ENCODE data around the gene GHITM. TPM values are rescaled to one million over a fixed set of nuclear protein-coding genes. Genes with fewer than 3 reads are reported as not detected.

GHITM gene
- total and polyA plus RNA-seq, 2 of the 8 experiments (the other 6 are each of a cell fraction or from before 2014, with no cell fraction given) = 86.2 to 97.0 TPM

DNA sequence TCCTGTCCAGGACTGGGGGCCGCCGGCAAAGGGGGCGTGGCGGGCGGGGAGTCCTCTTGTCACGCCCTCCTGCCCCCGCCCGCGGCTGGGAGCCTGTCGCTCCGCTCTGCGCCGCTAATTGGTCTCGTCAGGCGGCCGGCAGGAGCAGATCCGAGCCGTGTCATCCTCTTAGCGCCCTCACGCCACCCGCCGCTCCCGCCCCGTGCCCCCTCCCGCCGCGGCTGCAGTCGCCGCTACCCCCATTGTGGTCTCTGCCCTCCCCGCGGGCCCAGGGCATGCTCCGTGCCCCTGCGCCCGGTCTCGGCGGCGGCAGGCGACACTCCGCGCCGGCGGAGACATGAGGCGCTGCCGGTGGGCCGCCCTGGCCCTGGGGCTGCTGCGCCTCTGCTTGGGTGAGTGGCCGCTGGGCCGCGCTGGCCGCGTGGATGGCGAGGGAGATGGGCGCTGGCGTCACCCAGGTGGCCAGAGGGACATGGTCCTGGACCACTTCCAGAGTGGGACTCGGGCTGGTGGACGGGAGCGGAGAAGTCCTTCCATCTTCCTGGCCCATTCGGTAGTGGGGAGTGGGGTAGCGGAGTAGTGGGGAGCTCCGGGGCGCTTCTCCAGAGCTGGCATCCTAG lies 55.2 kb downstream of the GHITM start, which contains the start of gene CDHR1 (continued):
- TF ChIP-seq BCL11A (IDR thresholded peaks at IDR 0.05; ENCODE audit: low read depth in 2 of 2, low read length in 2 of 2) = no peak
- TF ChIP-seq, protein P1, sequence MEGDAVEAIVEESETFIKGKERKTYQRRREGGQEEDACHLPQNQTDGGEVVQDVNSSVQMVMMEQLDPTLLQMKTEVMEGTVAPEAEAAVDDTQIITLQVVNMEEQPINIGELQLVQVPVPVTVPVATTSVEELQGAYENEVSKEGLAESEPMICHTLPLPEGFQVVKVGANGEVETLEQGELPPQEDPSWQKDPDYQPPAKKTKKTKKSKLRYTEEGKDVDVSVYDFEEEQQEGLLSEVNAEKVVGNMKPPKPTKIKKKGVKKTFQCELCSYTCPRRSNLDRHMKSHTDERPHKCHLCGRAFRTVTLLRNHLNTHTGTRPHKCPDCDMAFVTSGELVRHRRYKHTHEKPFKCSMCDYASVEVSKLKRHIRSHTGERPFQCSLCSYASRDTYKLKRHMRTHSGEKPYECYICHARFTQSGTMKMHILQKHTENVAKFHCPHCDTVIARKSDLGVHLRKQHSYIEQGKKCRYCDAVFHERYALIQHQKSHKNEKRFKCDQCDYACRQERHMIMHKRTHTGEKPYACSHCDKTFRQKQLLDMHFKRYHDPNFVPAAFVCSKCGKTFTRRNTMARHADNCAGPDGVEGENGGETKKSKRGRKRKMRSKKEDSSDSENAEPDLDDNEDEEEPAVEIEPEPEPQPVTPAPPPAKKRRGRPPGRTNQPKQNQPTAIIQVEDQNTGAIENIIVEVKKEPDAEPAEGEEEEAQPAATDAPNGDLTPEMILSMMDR (IDR thresholded peaks at IDR 0.05; ENCODE audit: control extremely low read depth in 1 of 3, insufficient read depth in 1 of 3, low read depth in 1 of 3, low read length in 3 of 3) = no peak
- TF ChIP-seq CHD2 (IDR thresholded peaks at IDR 0.05; ENCODE audit: low read length) = no peak
- peak; percentile 24 for TF ChIP-seq ASH2L (IDR thresholded peaks at IDR 0.05; ENCODE audit: low read length)
- TF ChIP-seq RNF2 (IDR thresholded peaks at IDR 0.05; ENCODE audit: borderline replicate concordance, low read depth, low read length, missing control alignments, poor library complexity, severe bottlenecking) = no peak
- TF ChIP-seq BACH1 (IDR thresholded peaks at IDR 0.05; ENCODE audit: low read length) = no peak
- no peak for TF ChIP-seq RAD21 (IDR thresholded peaks at IDR 0.05 in 1 of 2, conservative IDR thresholded peaks at IDR 0.05 in 1 of 2; ENCODE audit: low read depth in 2 of 2, low read length in 2 of 2)
- no peak for TF ChIP-seq SIRT6 (IDR thresholded peaks at IDR 0.05; ENCODE audit: low read length)
- peak; percentile 61; the same call in 1 of the 2 replicates for TF ChIP-seq SUZ12 (IDR thresholded peaks at IDR 0.05; ENCODE audit: low read length)
- TF ChIP-seq KDM1A (IDR thresholded peaks at IDR 0.05; ENCODE audit: borderline replicate concordance, low read length) = no peak
- no peak for TF ChIP-seq JUND (IDR thresholded peaks at IDR 0.05; ENCODE audit: low read length)
- peak; percentile 41; the same call in 1 of the 2 replicates for TF ChIP-seq MAX (IDR thresholded peaks at IDR 0.05)
- peak; percentile 63 for TF ChIP-seq EZH2 (IDR thresholded peaks at IDR 0.05; ENCODE audit: low read depth, low read length, severe bottlenecking)
- no peak for TF ChIP-seq HDAC2 (IDR thresholded peaks at IDR 0.05; ENCODE audit: borderline replicate concordance in 1 of 2, low read depth in 2 of 2, low read length in 2 of 2)
- TF ChIP-seq CREB1 (IDR thresholded peaks at IDR 0.05) = peak; percentile 69
- TF ChIP-seq FOSL1 (IDR thresholded peaks at IDR 0.05; ENCODE audit: insufficient read depth, low read depth, low read length) = no peak
- no peak for TF ChIP-seq TEAD4 (IDR thresholded peaks at IDR 0.05; ENCODE audit: low read depth, low read length)
- no peak for TF ChIP-seq SIX5 (IDR thresholded peaks at IDR 0.05; ENCODE audit: low read depth, low read length)
- TF ChIP-seq MAFK (IDR thresholded peaks at IDR 0.05; ENCODE audit: low read depth, low read length) = no peak
- TF ChIP-seq NANOG (IDR thresholded peaks at IDR 0.05; ENCODE audit: insufficient read depth, low read depth, low read length, poor library complexity, severe bottlenecking) = no peak
- TF ChIP-seq CTBP2 (IDR thresholded peaks at IDR 0.05; ENCODE audit: borderline replicate concordance, insufficient read depth, insufficient read length, low read length) = no peak
- TF ChIP-seq POLR2AphosphoS5 (IDR thresholded peaks at IDR 0.05; ENCODE audit: low read depth, low read length) = no peak

Measured in H1 (cell line).